SK-N-SH (cell line): ENCODE measurements around the gene FEM1B. TPM values are rescaled to one million over a fixed set of nuclear protein-coding genes. Genes with fewer than 3 reads are reported as not detected.

ENCODE experiments used
- CTCF ChIA-PET: fragments of 300-600, 350-600 bp; formaldehyde crosslinking; extraction: SDS; loops from one replicate; lab custom pipeline; 2021; lab: Yijun Ruan, JAX
- POLR2A ChIA-PET: fragments of 350-600 bp; sonication (Branson Sonifier 250); formaldehyde crosslinking; extraction: SDS; loops from one replicate; lab custom pipeline; 2020; ENCODE audit warnings: antibody characterized with exemption, inconsistent platforms; lab: Yijun Ruan, JAX
- DNase-seq: peaks from one replicate; pipeline ENCODE4 v3.0.0; 2012
- H2AFZ ChIP-seq: fragments of 200-600 bp; sonication (generic); 2 replicates; pipeline ENCODE4 v1.8.1; 2016; ENCODE audit warnings: antibody characterized with exemption, mild to moderate bottlenecking, low read depth
- H3F3A ChIP-seq: fragments of 200-600 bp; sonication (generic); replicated peaks from 2 replicates; pipeline ENCODE3; 2016; ENCODE audit warnings: antibody characterized with exemption, mild to moderate bottlenecking; ENCODE audit not compliant: insufficient read depth
- H3K27ac ChIP-seq, 2 experiments: fragments of 200-500 bp in 1 of 2; fragments of 200-600 bp in 1 of 2; sonication (Bioruptor generic) in 1 of 2; sonication (generic), shearing (Covaris generic) in 1 of 2; 2 replicates each; pipeline versions ENCODE4 v1.5.1 to v1.6.1; 2014 to 2016; ENCODE audit warnings: low read depth in 2 of 2, inconsistent platforms in 1 of 2, low read length in 1 of 2, mild to moderate bottlenecking in 1 of 2, mixed read lengths in 1 of 2
- H3K27me3 ChIP-seq: fragments of 200-600 bp; sonication (generic), shearing (Covaris generic); 2 replicates; pipeline ENCODE4 v1.6.1; 2016; ENCODE audit warnings: mixed run types; ENCODE audit not compliant: insufficient read depth
- H3K36me3 ChIP-seq, 2 experiments: fragments of 200-500 bp in 1 of 2; fragments of 200-600 bp in 1 of 2; sonication (Bioruptor generic) in 1 of 2; sonication (generic) in 1 of 2; replicated peaks in 1 of 2; 2 replicates each; pipeline versions ENCODE3 to v1.5.1; 2014 to 2016; ENCODE audit warnings: low read length in 1 of 2, mild to moderate bottlenecking in 1 of 2; ENCODE audit not compliant: insufficient read depth in 2 of 2, control insufficient read depth in 1 of 2
- H3K4me1 ChIP-seq, 2 experiments: fragments of 200-500 bp in 1 of 2; fragments of 200-600 bp in 1 of 2; sonication (Bioruptor generic) in 1 of 2; sonication (generic), shearing (Covaris generic) in 1 of 2; 2 replicates each; pipeline versions ENCODE4 v1.5.1 to v1.6.1; 2014 to 2016; ENCODE audit warnings: low read depth in 1 of 2, low read length in 1 of 2, mixed run types in 1 of 2; ENCODE audit not compliant: insufficient read depth in 2 of 2, control insufficient read depth in 1 of 2
- H3K4me2 ChIP-seq: fragments of 200-600 bp; sonication (generic), shearing (Covaris generic); 2 replicates; pipeline ENCODE4 v1.6.1; 2017; ENCODE audit warnings: mixed run types
- H3K4me3 ChIP-seq, 2 experiments: fragments of 200-500 bp in 1 of 2; fragments of 200-600 bp in 1 of 2; sonication (Bioruptor generic) in 1 of 2; sonication (generic), shearing (Covaris generic) in 1 of 2; 2 replicates each; pipeline versions ENCODE4 v1.5.1 to v1.8.1; 2014 to 2016; ENCODE audit warnings: low read depth in 2 of 2, inconsistent platforms in 1 of 2, low read length in 1 of 2, mild to moderate bottlenecking in 1 of 2, mixed read lengths in 1 of 2, moderate library complexity in 1 of 2
- H3K79me2 ChIP-seq: fragments of 200-600 bp; sonication (generic); 2 replicates; pipeline ENCODE4 v1.8.1; 2017; ENCODE audit warnings: mild to moderate bottlenecking; ENCODE audit not compliant: insufficient read depth
- H3K9ac ChIP-seq: fragments of 200-600 bp; sonication (generic); 2 replicates; pipeline ENCODE4 v1.6.1; 2017; ENCODE audit warnings: mixed run types
- H3K9me2 ChIP-seq: fragments of 200-600 bp; sonication (generic); 2 replicates; pipeline ENCODE4 v1.6.1; 2017; ENCODE audit warnings: mixed run types
- H3K9me3 ChIP-seq: fragments of 200-600 bp; sonication (generic); 2 replicates; pipeline ENCODE4 v1.6.1; 2017; ENCODE audit warnings: mixed run types, mild to moderate bottlenecking, moderate library complexity
- H4K20me1 ChIP-seq: fragments of 200-600 bp; sonication (generic); 2 replicates; pipeline ENCODE4 v1.6.1; 2017; ENCODE audit warnings: mild to moderate bottlenecking, mixed run types; ENCODE audit not compliant: insufficient read depth
- CHD2 ChIP-seq: fragments of 150-350 bp; IDR thresholded peaks from 2 replicates; pipeline ENCODE4 v1.6.1; 2018; ENCODE audit warnings: low read length; ENCODE audit not compliant: partially characterized antibody
- CTCF ChIP-seq: fragments of 200-600 bp; sonication (generic); IDR thresholded peaks from 2 replicates; pipeline ENCODE4 v1.6.1; 2017; ENCODE audit warnings: antibody characterized with exemption, mild to moderate bottlenecking, moderate library complexity
- EP300 ChIP-seq, 2 experiments: IDR thresholded peaks; 2 replicates each; pipeline versions ENCODE4 v1.4.0 to v1.6.1; 2012; ENCODE audit warnings: borderline replicate concordance in 1 of 2, low read depth in 1 of 2, low read length in 1 of 2
- EZH2phosphoT487 ChIP-seq: fragments of 200-600 bp; sonication (generic); IDR thresholded peaks from 2 replicates; pipeline ENCODE4 v1.6.1; 2017; ENCODE audit warnings: low read depth, mixed run types, mild to moderate bottlenecking, antibody characterized with exemption, moderate library complexity, borderline replicate concordance
- FOXM1 ChIP-seq: IDR thresholded peaks from 2 replicates; pipeline ENCODE4 v1.4.0; 2012; ENCODE audit warnings: low read depth, mild to moderate bottlenecking
- GABPA ChIP-seq: IDR thresholded peaks from 2 replicates; pipeline ENCODE4 v1.4.0; 2012; ENCODE audit warnings: low read depth, mild to moderate bottlenecking
- GATA2 ChIP-seq: sonication (generic); formaldehyde crosslinking; IDR thresholded peaks from 2 replicates; pipeline ENCODE4 v1.5.0; 2020; ENCODE audit warnings: mild to moderate bottlenecking, missing genetic modification reagents
- MAX ChIP-seq: IDR thresholded peaks from 2 replicates; pipeline ENCODE4 v1.4.0; 2012; ENCODE audit warnings: low read depth
- MEF2A ChIP-seq: IDR thresholded peaks from 2 replicates; pipeline ENCODE4 v1.4.0; 2012; ENCODE audit warnings: low read depth, borderline replicate concordance
- NFIC ChIP-seq: IDR thresholded peaks from 2 replicates; pipeline ENCODE4 v1.4.0; 2012; ENCODE audit warnings: borderline replicate concordance
- NRF1 ChIP-seq: IDR thresholded peaks from 2 replicates; pipeline ENCODE4 v1.6.1; 2012; ENCODE audit warnings: low read depth, mild to moderate bottlenecking, low read length
- PBX3 ChIP-seq: IDR thresholded peaks from 2 replicates; pipeline ENCODE4; 2012
- POLR2AphosphoS5 ChIP-seq: IDR thresholded peaks from 2 replicates; pipeline ENCODE4 v1.6.1; 2012; ENCODE audit warnings: low read depth, low read length
- RCOR1 ChIP-seq: fragments of 150-350 bp; IDR thresholded peaks from 2 replicates; pipeline ENCODE4 v1.6.1; 2017; ENCODE audit warnings: antibody characterized with exemption, low read length
- RFX5 ChIP-seq: IDR thresholded peaks from 2 replicates; pipeline ENCODE4 v1.6.1; 2012; ENCODE audit warnings: mild to moderate bottlenecking, improper control_type of control experiment, low read length
- RXRA ChIP-seq: IDR thresholded peaks from 2 replicates; pipeline ENCODE4 v1.4.0; 2012; ENCODE audit warnings: low read depth, mild to moderate bottlenecking, borderline replicate concordance
- SIN3A ChIP-seq: IDR thresholded peaks from 2 replicates; pipeline ENCODE4 v1.6.1; 2012; ENCODE audit warnings: low read depth, mild to moderate bottlenecking, low read length, moderate library complexity, borderline replicate concordance
- SMC3 ChIP-seq: IDR thresholded peaks from 2 replicates; pipeline ENCODE4 v1.6.1; 2012; ENCODE audit warnings: low read depth, low read length, improper control_type of control experiment
- TAF1 ChIP-seq: IDR thresholded peaks from 2 replicates; pipeline ENCODE4 v1.6.1; 2012; ENCODE audit warnings: low read depth, mild to moderate bottlenecking, low read length, moderate library complexity, borderline replicate concordance
- TCF12 ChIP-seq: IDR thresholded peaks from 2 replicates; pipeline ENCODE4 v1.4.0; 2012
- USF1 ChIP-seq: IDR thresholded peaks from 2 replicates; pipeline ENCODE4 v1.4.0; 2012; ENCODE audit warnings: low read depth, borderline replicate concordance
- USF2 ChIP-seq: fragments of 150-350 bp; IDR thresholded peaks from 2 replicates; pipeline ENCODE4 v1.6.1; 2017; ENCODE audit warnings: antibody characterized with exemption, low read length, low read depth, borderline replicate concordance
- YY1 ChIP-seq: IDR thresholded peaks from 2 replicates; pipeline ENCODE4 v1.4.0; 2012; ENCODE audit warnings: low read depth, mild to moderate bottlenecking
- ZBTB33 ChIP-seq: IDR thresholded peaks from 2 replicates; pipeline ENCODE4 v1.4.0; 2012; ENCODE audit warnings: low read depth, borderline replicate concordance
- WGBS: methylation state at CpG from one replicate; pipeline ENCODE4 v1.1.6; 2017; ENCODE audit warnings: low lambda C conversion rate; 5-methylcytosine and 5-hydroxymethylcytosine counted together
- polyA plus RNA-seq, 3 experiments: library from polyadenylated mRNA; depleted of rRNA; stranded (reverse); fragments of >200 nt; gene quantifications; 2 replicates each; pipeline ENCODE4 v1.2.3, GENCODE V29; 2012

Gene FEM1B
- 14.0 and 22.2 TPM in 2 replicates for polyA plus RNA-seq (2012; rRNA removed)
- polyA plus RNA-seq (2012; cell fraction: cytosol; rRNA removed) = 10.7 and 15.3 TPM in 2 replicates
- 9.5 and 18.5 TPM in 2 replicates for polyA plus RNA-seq (2012; cell fraction: nucleus; rRNA removed)

- no peaks in the 10 kb centered on the region for H3K9me2 ChIP-seq
- CTCF ChIA-PET = interaction anchor here (0.7 to 2.9 kb wide), 7 partner anchors 17 to 48 kb away, joined by 3 to 19 read pairs (median 4); no protein-coding TSS in a partner anchor
- peaks cover 79% of the 10 kb centered on the region for H3K79me2 ChIP-seq
- peaks cover 24% of the 10 kb centered on the region for H3F3A ChIP-seq
- peak within 1 kb of the TSS; percentile 86 to 98 for H3K4me3 ChIP-seq
- peak within 1 kb of the TSS; percentile 82 for H3K4me2 ChIP-seq
- POLR2A ChIA-PET = interaction anchor here (0.7 to 2.5 kb wide), 11 partner anchors 12 to 542 kb away, joined by 3 to 16 read pairs (median 5); no protein-coding TSS in a partner anchor
- peaks cover 7 to 11% of the 10 kb centered on the region in 2 experiments for H3K36me3 ChIP-seq
- peak within 1 kb of the TSS; percentile 99 for H2AFZ ChIP-seq
- H4K20me1 ChIP-seq = peaks cover 44% of the 10 kb centered on the region
- peak within 1 kb of the TSS; percentile 97 to 99 for H3K27ac ChIP-seq
- peak; percentile 93 for DNase-seq
- 0% methylated on average over 16 of the region's 85 CpGs for WGBS
- H3K9me3 ChIP-seq = no peaks in the 10 kb centered on the region
- peak within 1 kb of the TSS; percentile 98 for H3K9ac ChIP-seq
- peaks cover 16 to 36% of the 10 kb centered on the region in 2 experiments; a peak in 3 of 4 replicates for H3K4me1 ChIP-seq
- no peaks in the 10 kb centered on the region for H3K27me3 ChIP-seq
- TF ChIP-seq TAF1 (peak; percentile 95), EP300 (IDR thresholded peaks at IDR 0.05; ENCODE audit: borderline replicate concordance in 1 of 2, low read depth in 1 of 2, low read length in 1 of 2) (peak in 1 of 2 experiments; percentile 26; a peak in 1 of 4 replicates), NRF1 (peak; percentile 42), GABPA (peak; percentile 81), MEF2A (peak; percentile 34; the same call in 1 of the 2 replicates), SIN3A (no peak; the same call in 1 of the 2 replicates), TCF12 (peak; percentile 47; the same call in 1 of the 2 replicates), GATA2 (peak; percentile 65), MAX (peak; percentile 61), SMC3 (no peak), CTCF (peak; percentile 42; the same call in 1 of the 2 replicates), RFX5 (no peak), ZBTB33 (peak; percentile 14; the same call in 1 of the 2 replicates), PBX3 (peak; percentile 23; the same call in 1 of the 2 replicates), POLR2AphosphoS5 (peak; percentile 80), RXRA (peak; percentile 33; the same call in 1 of the 2 replicates), CHD2 (no peak), RCOR1 (no peak), USF1 (0 out of 2 replicates have a peak, but pooled peaks have one; percentile 38), USF2 (no peak), YY1 (0 out of 2 replicates have a peak, but pooled peaks have one; percentile 42), EZH2phosphoT487 (no peak), NFIC (no peak; the same call in 1 of the 2 replicates), FOXM1 (0 out of 2 replicates have a peak, but pooled peaks have one; percentile 54)
These were observed at the start of gene FEM1B for GRCh38 chr15:68277603-68278344. Gene FEM1B (plus strand): TSS chr15:68277745. CDS start chr15:68278418, 673 bp downstream.
